Erythroblast (primary cell): Measurements from ENCODE around the gene LRP2.
A peak's percentile ranks its signal among the peaks of the same experiment; 100 is the strongest.
"Not testable (repeated sequence)": the region's sequence is repeated elsewhere in the genome, so short reads cannot be mapped to it uniquely, and the experiment has no call there.

ENCODE experiments used
- DNase-seq, 2 experiments: peaks; one replicate each; lab custom pipeline; 2025; lab: John Stamatoyannopoulos, UW
- GATA1 ChIP-seq: IDR thresholded peaks from 2 replicates; pipeline ENCODE4 v1.6.1; 2011; ENCODE audit warnings: low read depth, mild to moderate bottlenecking, control low read depth, low read length, moderate library complexity
- POLR2A ChIP-seq: IDR thresholded peaks from 2 replicates; pipeline ENCODE4 v1.6.1; 2011; ENCODE audit warnings: mild to moderate bottlenecking, low read length

LRP2 gene

GRCh38 chr2:169300636-169301530, 61.5 kb downstream of the LRP2 start:
- TF ChIP-seq POLR2A (no peak), GATA1 (no peak)
- DNase-seq: no peak

- TF ChIP-seq POLR2A: no peak
- no peak for TF ChIP-seq GATA1
- no peak for DNase-seq
These were observed 64.3 kb downstream of the LRP2 start for GRCh38 chr2:169298007-169298406.

- no peak for DNase-seq
- TF ChIP-seq POLR2A: no peak
- no peak for TF ChIP-seq GATA1
These were observed 68.2 kb downstream of the LRP2 start for GRCh38 chr2:169294001-169294675.

- TF ChIP-seq GATA1 (no peak), POLR2A (no peak)
- DNase-seq: no peak
These were observed 70.8 kb downstream of the LRP2 start for GRCh38 chr2:169291517-169291916.

GRCh38 chr2:169290433-169290832, 71.9 kb downstream of the LRP2 start:
- TF ChIP-seq POLR2A (no peak), GATA1 (no peak)
- no peak for DNase-seq

DNA sequence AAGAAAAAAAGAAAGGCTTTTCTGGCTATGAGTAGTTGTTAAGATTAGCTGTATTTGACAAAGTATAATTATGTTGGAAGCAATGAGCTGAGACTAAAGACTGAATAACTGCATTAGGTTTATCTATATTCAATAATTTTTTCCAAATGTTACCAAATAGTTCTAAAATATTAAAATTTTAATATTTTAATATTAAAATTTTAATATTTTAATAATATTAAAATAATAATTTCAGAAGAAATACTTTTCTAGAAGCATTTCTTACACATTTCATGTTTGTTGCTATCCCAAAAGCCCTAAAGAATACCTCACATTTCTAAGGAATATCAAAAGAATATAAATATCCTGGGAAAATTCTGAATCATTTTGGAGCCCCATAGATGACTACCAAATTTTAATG, 74.7 kb downstream of the LRP2 start:
- DNase-seq: no peak
- TF ChIP-seq POLR2A: no peak
- no peak for TF ChIP-seq GATA1

DNA sequence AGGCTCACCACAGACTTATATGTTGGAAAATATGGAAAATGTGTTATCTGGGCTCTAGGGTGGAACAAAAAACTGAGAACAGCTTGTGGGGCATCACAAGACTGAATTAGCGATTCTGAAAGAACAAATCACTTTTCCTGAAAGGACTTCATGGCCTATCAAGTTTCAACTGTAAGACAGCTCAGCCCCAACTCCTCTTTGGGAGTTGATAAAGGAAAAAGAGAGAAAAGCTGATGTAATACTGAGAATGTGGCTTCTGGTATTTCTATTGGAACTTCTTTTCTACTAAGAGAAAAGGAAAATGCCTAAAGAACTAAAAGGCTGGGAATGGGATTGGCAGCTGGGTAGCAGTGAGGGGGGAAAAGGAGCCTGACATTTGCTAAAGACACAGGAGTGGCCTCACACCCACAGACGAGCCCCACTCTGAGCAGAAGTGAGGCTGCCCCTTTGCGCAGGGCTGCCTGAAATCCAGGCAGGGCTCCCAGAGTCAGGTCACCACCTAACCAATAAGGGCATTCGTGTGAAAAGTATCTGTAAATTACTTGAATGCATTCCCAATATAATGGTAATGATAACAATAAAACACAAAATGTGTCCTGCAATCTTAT, 75.6 kb downstream of the LRP2 start:
- TF ChIP-seq POLR2A: no peak
- TF ChIP-seq GATA1: no peak
- no peak for DNase-seq

DNA sequence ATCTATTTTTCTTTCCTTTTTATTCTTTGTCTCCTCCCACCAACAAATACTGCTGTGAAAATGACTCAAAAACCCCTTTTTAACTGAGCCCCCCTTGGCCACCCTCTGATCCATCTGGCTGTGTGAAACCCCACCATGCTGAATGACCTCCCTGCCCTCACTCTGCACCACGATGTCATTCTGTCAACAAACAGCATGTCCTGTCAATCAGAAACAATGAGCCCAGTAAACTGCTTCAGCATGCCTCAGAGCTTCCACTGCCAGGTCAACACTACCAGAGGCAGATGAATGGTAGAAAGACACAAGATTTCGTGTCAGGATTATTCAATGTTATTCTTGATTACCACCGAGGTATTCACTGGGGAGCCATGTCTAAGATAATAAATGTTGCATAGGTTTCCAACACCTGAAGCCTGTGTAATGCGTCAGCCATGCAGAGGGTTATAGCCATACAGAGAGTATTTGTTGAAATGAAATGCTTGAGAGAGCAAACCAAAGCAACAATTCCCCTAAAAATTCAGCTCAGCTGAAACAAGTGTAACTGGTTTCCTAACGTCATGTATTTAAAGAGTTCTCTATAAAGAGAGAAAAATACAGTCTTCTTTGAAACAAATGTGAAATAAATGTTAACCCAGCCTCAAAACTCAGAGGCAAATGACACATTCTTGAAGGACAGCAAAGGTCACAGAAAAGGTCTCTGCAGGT, 76.7 kb downstream of the LRP2 start:
- TF ChIP-seq GATA1 (no peak), POLR2A (no peak)
- DNase-seq: no peak

DNA sequence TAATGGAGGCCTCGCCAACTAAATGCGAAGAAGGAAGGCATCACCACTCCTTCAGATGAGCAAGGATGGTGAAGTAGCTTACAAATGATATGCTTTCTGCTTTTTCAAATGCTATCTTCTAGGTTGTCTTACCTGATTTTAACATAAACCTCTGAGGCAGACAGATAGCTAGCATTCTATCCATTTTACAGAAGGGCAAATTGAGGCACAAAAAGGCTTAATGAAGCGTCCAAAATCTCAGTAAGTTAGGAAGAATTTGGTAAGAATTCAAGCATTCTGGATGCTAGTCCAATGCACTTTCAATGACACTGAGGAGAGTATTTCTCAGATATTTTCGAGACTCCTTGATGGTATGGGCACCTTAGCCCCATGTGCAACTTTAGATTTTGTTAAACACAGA, 81.8 kb downstream of the LRP2 start:
- DNase-seq: no peak
- TF ChIP-seq GATA1 (no peak), POLR2A (no peak)

GRCh38 chr2:169275696-169276444, 86.5 kb downstream of the LRP2 start:
- TF ChIP-seq GATA1 (no peak), POLR2A (no peak)
- peak in 1 of 2 experiments; percentile 6 for DNase-seq

GRCh38 chr2:169272010-169272409, 90.3 kb downstream of the LRP2 start:
- TF ChIP-seq POLR2A (no peak), GATA1 (no peak)
- no peak for DNase-seq

DNA sequence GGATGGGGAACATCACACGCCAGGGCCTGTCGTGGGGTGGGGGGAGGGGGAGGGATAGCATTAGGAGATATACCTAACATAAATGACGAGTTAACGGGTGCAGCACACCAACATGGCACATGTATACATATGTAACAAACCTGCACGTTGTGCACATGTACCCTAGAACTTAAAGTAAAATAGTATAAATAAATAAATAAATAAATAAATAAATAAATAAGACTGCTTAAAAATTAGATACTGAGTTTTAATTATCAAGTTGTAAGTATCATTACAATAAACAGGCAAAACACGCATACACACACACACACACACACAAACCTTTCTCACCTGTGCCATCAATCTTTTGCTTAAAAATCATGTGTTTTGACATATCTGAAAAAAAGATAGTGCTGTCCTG, 91.8 kb downstream of the LRP2 start:
- not testable (repeated sequence) for DNase-seq

- TF ChIP-seq GATA1: no peak
- no peak for TF ChIP-seq POLR2A
- no peak for DNase-seq
These were observed 96.7 kb downstream of the LRP2 start for GRCh38 chr2:169265591-169265990.
